Measurements from ENCODE around the gene FNTB.

DNA sequence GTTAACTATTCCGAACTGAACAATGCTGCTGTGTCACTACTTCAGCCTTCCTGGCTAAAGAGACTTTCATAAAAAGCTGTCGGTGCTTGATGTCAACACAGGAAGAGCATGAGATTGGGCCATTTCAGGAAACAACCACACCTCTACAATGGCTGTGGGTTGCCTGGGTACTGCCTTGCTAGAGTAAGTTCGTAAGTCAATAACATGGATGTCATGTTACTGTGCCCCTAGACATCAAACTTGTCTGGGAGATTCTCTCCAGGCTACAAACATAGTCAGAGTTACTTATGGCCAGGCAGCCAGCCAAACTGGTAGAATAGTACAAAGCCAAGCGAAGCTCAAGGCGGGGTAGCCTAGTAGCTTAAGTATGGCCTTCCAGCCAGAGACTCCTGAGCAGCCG lies 92.5 kb downstream of the FNTB start:
- TF ChIP-seq, protein P1, sequence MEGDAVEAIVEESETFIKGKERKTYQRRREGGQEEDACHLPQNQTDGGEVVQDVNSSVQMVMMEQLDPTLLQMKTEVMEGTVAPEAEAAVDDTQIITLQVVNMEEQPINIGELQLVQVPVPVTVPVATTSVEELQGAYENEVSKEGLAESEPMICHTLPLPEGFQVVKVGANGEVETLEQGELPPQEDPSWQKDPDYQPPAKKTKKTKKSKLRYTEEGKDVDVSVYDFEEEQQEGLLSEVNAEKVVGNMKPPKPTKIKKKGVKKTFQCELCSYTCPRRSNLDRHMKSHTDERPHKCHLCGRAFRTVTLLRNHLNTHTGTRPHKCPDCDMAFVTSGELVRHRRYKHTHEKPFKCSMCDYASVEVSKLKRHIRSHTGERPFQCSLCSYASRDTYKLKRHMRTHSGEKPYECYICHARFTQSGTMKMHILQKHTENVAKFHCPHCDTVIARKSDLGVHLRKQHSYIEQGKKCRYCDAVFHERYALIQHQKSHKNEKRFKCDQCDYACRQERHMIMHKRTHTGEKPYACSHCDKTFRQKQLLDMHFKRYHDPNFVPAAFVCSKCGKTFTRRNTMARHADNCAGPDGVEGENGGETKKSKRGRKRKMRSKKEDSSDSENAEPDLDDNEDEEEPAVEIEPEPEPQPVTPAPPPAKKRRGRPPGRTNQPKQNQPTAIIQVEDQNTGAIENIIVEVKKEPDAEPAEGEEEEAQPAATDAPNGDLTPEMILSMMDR (IDR thresholded peaks at IDR 0.05; ENCODE audit: poor library complexity, severe bottlenecking): no peak
- TF ChIP-seq POLR2AphosphoS5 (IDR thresholded peaks at IDR 0.05) (no peak), EZH2 (IDR thresholded peaks at IDR 0.05; ENCODE audit: borderline replicate concordance, insufficient read depth, low read length, poor library complexity, severe bottlenecking) (no peak)
